Endothelial cell (in vitro differentiated cells): ENCODE measurements around the gene FOXJ2. TPM values are rescaled to one million over a fixed set of nuclear protein-coding genes. Genes with fewer than 3 reads are reported as not detected.

ENCODE experiments used
- DNase-seq: peaks from one replicate; pipeline ENCODE4 v3.0.0; 2021; ENCODE audit warnings: low spot score
- H3K27ac Mint-ChIP-seq: one replicate; pipeline ENCODE4 v1.8.0; 2021; ENCODE audit warnings: mixed read lengths, inconsistent platforms; ENCODE audit not compliant: unreplicated experiment
- H3K27me3 Mint-ChIP-seq: one replicate; pipeline ENCODE4 v1.8.0; 2021; ENCODE audit warnings: mild to moderate bottlenecking, moderate library complexity, mixed read lengths, inconsistent platforms; ENCODE audit not compliant: unreplicated experiment
- H3K36me3 Mint-ChIP-seq: one replicate; pipeline ENCODE4 v1.8.0; 2021; ENCODE audit warnings: mild to moderate bottlenecking, low read depth, mixed read lengths, inconsistent platforms; ENCODE audit not compliant: unreplicated experiment
- H3K4me1 Mint-ChIP-seq: one replicate; pipeline ENCODE4 v1.8.0; 2021; ENCODE audit warnings: mild to moderate bottlenecking, mixed read lengths, inconsistent platforms; ENCODE audit not compliant: unreplicated experiment
- H3K4me3 Mint-ChIP-seq: one replicate; pipeline ENCODE4 v1.8.0; 2021; ENCODE audit warnings: mild to moderate bottlenecking, mixed read lengths, inconsistent platforms; ENCODE audit not compliant: unreplicated experiment
- H3K9me3 Mint-ChIP-seq: one replicate; pipeline ENCODE4 v1.8.0; 2021; ENCODE audit warnings: mixed read lengths, inconsistent platforms; ENCODE audit not compliant: unreplicated experiment
- CTCF ChIP-seq: fragments of 200-600 bp; sonication (generic); IDR thresholded peaks from one replicate; pipeline ENCODE4 v1.5.0; 2021; ENCODE audit warnings: antibody characterized with exemption; ENCODE audit not compliant: unreplicated experiment
- total RNA-seq: library from RNA; stranded (reverse); fragmentation: NEBNext Ultra II Directional; extraction: Animal tissue kit (Norgen Biotek cat#: 25700); gene quantifications from one replicate; pipeline ENCODE4 v1.2.1, GENCODE V29; 2021; ENCODE audit not compliant: unreplicated experiment

The FOXJ2 gene
- total RNA-seq, 1 donor from 2014 or later, result 42.7 TPM

DNA sequence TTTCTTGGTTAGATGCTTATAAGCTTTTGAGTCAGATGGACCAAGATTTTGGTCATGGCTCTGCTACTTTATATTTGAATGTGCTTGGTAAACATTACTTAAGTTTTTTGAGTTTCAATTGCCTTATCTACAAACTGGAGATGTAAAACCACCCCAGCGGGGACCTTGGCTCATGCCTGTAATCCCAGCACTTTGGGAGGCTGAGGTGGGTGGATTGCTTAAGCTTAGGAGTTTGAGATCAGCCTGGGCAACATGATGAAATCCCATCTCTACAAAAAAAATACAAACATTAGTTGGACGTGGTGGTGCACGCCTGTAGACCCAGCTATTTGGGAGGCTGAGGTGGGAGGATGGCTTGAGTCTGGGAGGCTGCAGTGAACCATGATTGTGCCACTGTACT, 60.8 kb downstream of the FOXJ2 start:
- Mint-ChIP-seq H3K4me1 (no peaks in the 10 kb centered on the region), H3K4me3 (no peak overlapping the region), H3K27ac (no peak overlapping the region), H3K27me3 (no peaks in the 10 kb centered on the region), H3K9me3 (no peaks in the 10 kb centered on the region), H3K36me3 (peaks cover 44% of the 10 kb centered on the region)
- no peak for DNase-seq
- no peak for TF ChIP-seq CTCF

DNA sequence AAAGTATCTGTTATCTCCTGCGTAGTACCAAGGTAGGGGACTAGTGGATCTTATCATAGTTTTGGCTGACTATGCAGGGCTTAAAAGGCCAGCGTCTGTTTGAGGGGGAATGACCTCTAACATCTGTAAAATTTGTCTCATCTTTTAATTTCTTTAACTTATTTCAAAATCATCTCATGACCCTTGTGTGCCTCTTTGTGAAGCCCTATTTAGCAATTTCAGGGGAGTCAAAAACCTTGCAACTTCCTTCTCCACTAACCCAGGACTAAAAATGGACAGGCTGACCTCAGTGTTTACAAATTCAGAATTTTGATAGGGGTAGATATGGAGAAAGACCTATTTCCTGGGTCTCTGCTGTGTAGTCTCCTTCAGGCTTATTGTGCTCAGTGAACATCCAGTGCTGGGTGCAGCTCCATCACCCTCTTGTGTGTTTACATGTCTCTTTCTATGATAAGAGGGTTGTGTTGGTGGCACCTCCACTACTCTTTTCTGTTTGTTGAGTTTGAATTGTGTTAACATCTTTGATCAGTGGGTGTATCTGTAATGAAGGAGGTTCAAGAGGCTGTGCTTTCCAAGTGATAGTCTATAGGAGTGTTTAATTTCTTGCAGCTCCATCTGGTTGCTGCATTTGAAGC, 63.9 kb downstream of the FOXJ2 start:
- peaks cover 40% of the 10 kb centered on the region for H3K36me3 Mint-ChIP-seq
- H3K4me1 Mint-ChIP-seq, result no peaks in the 10 kb centered on the region
- H3K4me3 Mint-ChIP-seq, result no peak overlapping the region
- H3K27me3 Mint-ChIP-seq, result no peaks in the 10 kb centered on the region
- no peak overlapping the region for H3K27ac Mint-ChIP-seq
- no peaks in the 10 kb centered on the region for H3K9me3 Mint-ChIP-seq
- no peak for DNase-seq
- no peak for TF ChIP-seq CTCF

GRCh38 chr12:8099235-8099634, 66.7 kb downstream of the FOXJ2 start:
- no peak for DNase-seq
- no peaks in the 10 kb centered on the region for H3K4me1 Mint-ChIP-seq
- TF ChIP-seq CTCF, result no peak
- H3K36me3 Mint-ChIP-seq, result peaks cover 25% of the 10 kb centered on the region
- no peak overlapping the region for H3K27ac Mint-ChIP-seq
- H3K9me3 Mint-ChIP-seq, result no peaks in the 10 kb centered on the region
- H3K27me3 Mint-ChIP-seq, result no peaks in the 10 kb centered on the region
- no peak overlapping the region for H3K4me3 Mint-ChIP-seq

Other genes starting within 250 kb of the FOXJ2 start
- gene NANOG, start 243.3 kb upstream of the FOXJ2 start, total RNA-seq, result 4.5 TPM
- 0.64 TPM for gene SLC2A14, start 159.8 kb upstream of the FOXJ2 start, total RNA-seq
- 562 TPM for gene SLC2A3, start 96.5 kb upstream of the FOXJ2 start, total RNA-seq
- gene C3AR1, start 33.6 kb downstream of the FOXJ2 start, total RNA-seq, result 0.49 TPM
- 21.7 TPM for gene NECAP1, start 49.6 kb downstream of the FOXJ2 start, total RNA-seq
- gene CLEC4A, start 90.9 kb downstream of the FOXJ2 start, total RNA-seq, result 0.82 TPM
- not detected for gene ZNF705A, start 124.3 kb downstream of the FOXJ2 start, total RNA-seq
- not detected for gene FAM90A1, start 194.9 kb downstream of the FOXJ2 start, total RNA-seq